ENCODE measurements around the gene RPS19. TPM values are rescaled to one million over a fixed set of nuclear protein-coding genes. Genes with fewer than 3 reads are reported as not detected.

RPS19 gene
- total RNA-seq, 1 experiment from 2014 or later, result 2,593 TPM

DNA sequence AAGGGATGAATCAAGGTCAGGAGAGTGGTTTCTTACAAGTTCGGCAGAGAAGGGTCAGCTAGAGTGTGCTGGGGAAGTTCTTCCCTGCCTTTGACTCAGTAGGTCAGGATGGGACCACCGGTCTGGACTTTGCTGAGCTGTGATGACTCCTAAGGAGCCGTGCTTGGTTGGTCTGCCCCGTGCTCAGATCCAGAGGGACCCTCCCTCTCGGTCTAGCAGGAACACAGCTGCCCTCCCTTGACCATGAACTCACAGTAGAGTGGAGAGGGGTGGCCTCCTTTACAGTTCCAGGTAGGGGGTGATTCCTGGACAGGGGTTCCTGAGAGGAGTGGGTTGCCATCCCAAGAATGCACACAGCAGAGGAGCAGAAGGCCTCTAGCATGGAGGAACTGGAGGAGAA, 4.3 kb downstream of the RPS19 start:
- no peaks in the 10 kb centered on the region for H3K27me3 ChIP-seq (ENCODE audit: insufficient read depth, low read depth)
- H3K27ac ChIP-seq, result peak overlapping the region; percentile 43
- H3F3A ChIP-seq (ENCODE audit: insufficient read depth, low read depth), result peaks cover 83% of the 10 kb centered on the region
- intact Hi-C loops (cut with micrococcal nuclease; ENCODE audit: unreplicated experiment), result no loop called here
- TF ChIP-seq, protein P1, sequence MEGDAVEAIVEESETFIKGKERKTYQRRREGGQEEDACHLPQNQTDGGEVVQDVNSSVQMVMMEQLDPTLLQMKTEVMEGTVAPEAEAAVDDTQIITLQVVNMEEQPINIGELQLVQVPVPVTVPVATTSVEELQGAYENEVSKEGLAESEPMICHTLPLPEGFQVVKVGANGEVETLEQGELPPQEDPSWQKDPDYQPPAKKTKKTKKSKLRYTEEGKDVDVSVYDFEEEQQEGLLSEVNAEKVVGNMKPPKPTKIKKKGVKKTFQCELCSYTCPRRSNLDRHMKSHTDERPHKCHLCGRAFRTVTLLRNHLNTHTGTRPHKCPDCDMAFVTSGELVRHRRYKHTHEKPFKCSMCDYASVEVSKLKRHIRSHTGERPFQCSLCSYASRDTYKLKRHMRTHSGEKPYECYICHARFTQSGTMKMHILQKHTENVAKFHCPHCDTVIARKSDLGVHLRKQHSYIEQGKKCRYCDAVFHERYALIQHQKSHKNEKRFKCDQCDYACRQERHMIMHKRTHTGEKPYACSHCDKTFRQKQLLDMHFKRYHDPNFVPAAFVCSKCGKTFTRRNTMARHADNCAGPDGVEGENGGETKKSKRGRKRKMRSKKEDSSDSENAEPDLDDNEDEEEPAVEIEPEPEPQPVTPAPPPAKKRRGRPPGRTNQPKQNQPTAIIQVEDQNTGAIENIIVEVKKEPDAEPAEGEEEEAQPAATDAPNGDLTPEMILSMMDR (conservative IDR thresholded peaks at IDR 0.05), result no peak
- no peak for TF ChIP-seq EZH2 (IDR thresholded peaks at IDR 0.05; ENCODE audit: low read depth)
- DNase-seq, result no peak
- peak overlapping the region; percentile 22; the same call in 1 of the 2 replicates for H3K4me2 ChIP-seq
- peaks cover 84% of the 10 kb centered on the region for H4K20me1 ChIP-seq (ENCODE audit: insufficient read depth)
- H3K9me2 ChIP-seq (ENCODE audit: insufficient read depth), result no peaks in the 10 kb centered on the region
- peaks cover 67% of the 10 kb centered on the region for H3K4me1 ChIP-seq (replicated peaks; ENCODE audit: insufficient read depth)
- H3K4me3 ChIP-seq, result no peak overlapping the region
- CTCF ChIA-PET, result interaction anchor here (0.7 kb wide), 1 partner anchor 19 kb away, joined by 7 read pairs; no protein-coding TSS in a partner anchor
- H2AFZ ChIP-seq, result no peak overlapping the region
- no peaks in the 10 kb centered on the region for H3K9me3 ChIP-seq (ENCODE audit: insufficient read depth, low read depth)
- BruUV-seq (replicated peaks), result no TSS peak
- peaks cover 75% of the 10 kb centered on the region for H3K36me3 ChIP-seq (ENCODE audit: low read depth)
- H3K79me2 ChIP-seq (ENCODE audit: low read depth), result peaks cover 85% of the 10 kb centered on the region
- POLR2A ChIA-PET (ENCODE audit: unreplicated experiment), result interaction anchor here (0.6 kb wide), 1 partner anchor 86 kb away, joined by 7 read pairs; no protein-coding TSS in a partner anchor

DNA sequence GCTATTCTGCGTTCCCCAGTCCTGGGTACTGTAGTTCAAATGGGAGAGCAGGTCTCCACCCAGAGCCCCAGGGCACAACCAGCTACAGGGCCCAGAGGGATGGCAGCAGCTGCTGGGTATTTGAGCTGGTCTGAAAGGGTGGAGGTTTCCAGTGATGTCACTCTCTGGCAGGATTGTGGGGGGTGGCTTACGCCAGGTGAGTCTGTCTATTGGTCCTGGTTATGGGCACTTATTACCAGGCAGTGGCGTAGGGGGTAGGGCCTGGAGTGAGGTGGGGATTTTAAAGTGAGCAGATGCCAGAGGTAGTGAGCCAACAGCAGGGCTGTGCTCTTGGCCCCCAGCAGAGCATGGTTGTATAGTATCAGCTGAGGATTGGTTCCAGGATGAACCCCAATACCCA, 6.2 kb downstream of the RPS19 start:
- Histone ChIP-seq H3F3A (ENCODE audit: insufficient read depth, low read depth) (peaks cover 100% of the 10 kb centered on the region), H3K4me3 (no peak overlapping the region), H3K36me3 (ENCODE audit: low read depth) (peaks cover 82% of the 10 kb centered on the region), H3K4me2 (peak overlapping the region; percentile 12; the same call in 1 of the 2 replicates), H2AFZ (no peak overlapping the region), H3K27ac (no peak overlapping the region), H3K27me3 (ENCODE audit: insufficient read depth, low read depth) (no peaks in the 10 kb centered on the region), H3K79me2 (ENCODE audit: low read depth) (peaks cover 73% of the 10 kb centered on the region), H3K9me3 (ENCODE audit: insufficient read depth, low read depth) (no peaks in the 10 kb centered on the region), H3K4me1 (replicated peaks; ENCODE audit: insufficient read depth) (peaks cover 65% of the 10 kb centered on the region), H4K20me1 (ENCODE audit: insufficient read depth) (peaks cover 99% of the 10 kb centered on the region), H3K9me2 (ENCODE audit: insufficient read depth) (no peaks in the 10 kb centered on the region)
- DNase-seq, result peak in 1 of 2 experiments; percentile 51
- intact Hi-C loops (cut with micrococcal nuclease; ENCODE audit: unreplicated experiment), result no loop called here
- CTCF ChIA-PET, result interaction anchor here (0.9 kb wide), 1 partner anchor 169 kb away, joined by 14 read pairs; no protein-coding TSS in a partner anchor
- no peak for TF ChIP-seq EZH2 (IDR thresholded peaks at IDR 0.05; ENCODE audit: low read depth)
- BruUV-seq (replicated peaks), result no TSS peak
- POLR2A ChIA-PET (ENCODE audit: unreplicated experiment), result no interaction called here

DNA sequence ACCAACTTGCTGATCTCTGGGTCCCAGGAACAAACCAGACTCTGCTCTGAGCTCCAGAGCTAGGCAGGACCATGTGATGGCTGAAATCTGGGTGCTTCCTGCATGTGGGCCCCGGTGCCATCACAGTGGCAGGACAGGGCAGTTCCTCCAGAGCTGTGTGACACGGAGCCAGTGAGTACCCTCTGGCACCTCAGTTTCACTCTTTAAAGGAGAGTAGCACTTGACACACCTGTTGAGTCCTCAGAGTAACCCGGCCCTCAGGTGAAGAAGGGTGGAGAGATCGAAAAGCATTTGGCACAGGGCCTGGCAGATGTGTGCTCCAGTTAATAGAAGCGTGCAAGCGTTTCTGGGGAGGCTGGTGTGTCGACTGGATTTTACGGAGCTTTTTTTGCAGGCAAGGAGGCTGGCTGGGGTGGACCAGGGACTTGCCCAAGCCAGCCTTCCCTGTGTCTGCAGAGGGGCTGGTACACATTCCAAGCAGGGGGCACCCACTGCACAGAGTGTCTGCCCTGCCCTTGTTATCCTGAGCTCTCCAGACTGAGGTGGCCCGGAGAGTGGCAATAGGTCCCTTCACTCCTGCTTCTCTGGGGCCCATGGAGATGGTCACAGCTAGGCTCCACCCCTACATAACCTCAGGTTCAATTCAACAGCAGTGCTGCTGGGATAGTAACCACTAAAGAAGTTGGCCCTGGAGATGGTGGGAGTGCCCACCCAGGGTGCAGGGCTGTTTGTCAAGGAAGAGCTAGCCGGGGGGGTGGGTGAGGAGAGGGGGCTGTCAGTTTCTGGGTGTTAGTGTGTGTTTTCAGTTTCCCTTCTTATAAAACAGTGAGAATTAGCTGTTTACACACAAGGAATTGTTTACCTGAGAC, 8.3 kb downstream of the RPS19 start:
- ChIA-PET POLR2A (ENCODE audit: unreplicated experiment) (interaction anchor here (0.7 kb wide), 1 partner anchor 20 kb away, joined by 8 read pairs; no protein-coding TSS in a partner anchor), CTCF (no interaction called here)
- DNase-seq, result no peak
- H3K79me2 ChIP-seq (ENCODE audit: low read depth), result peaks cover 53% of the 10 kb centered on the region
- H3K27ac ChIP-seq, result peak overlapping the region; percentile 36; the same call in 1 of the 2 replicates
- H3K4me1 ChIP-seq (replicated peaks; ENCODE audit: insufficient read depth), result peaks cover 44% of the 10 kb centered on the region
- H3K27me3 ChIP-seq (ENCODE audit: insufficient read depth, low read depth), result no peaks in the 10 kb centered on the region
- peaks cover 95% of the 10 kb centered on the region for H4K20me1 ChIP-seq (ENCODE audit: insufficient read depth)
- no TSS peak for BruUV-seq (replicated peaks)
- H3K9me3 ChIP-seq (ENCODE audit: insufficient read depth, low read depth), result no peaks in the 10 kb centered on the region
- H3K36me3 ChIP-seq (ENCODE audit: low read depth), result peaks cover 62% of the 10 kb centered on the region
- intact Hi-C loops (cut with micrococcal nuclease; ENCODE audit: unreplicated experiment), result no loop called here
- H3K4me2 ChIP-seq, result peak overlapping the region; percentile 24
- H3K9me2 ChIP-seq (ENCODE audit: insufficient read depth), result no peaks in the 10 kb centered on the region
- H2AFZ ChIP-seq, result no peak overlapping the region
- H3K4me3 ChIP-seq, result no peak overlapping the region
- peaks cover 98% of the 10 kb centered on the region for H3F3A ChIP-seq (ENCODE audit: insufficient read depth, low read depth)
- TF ChIP-seq, protein P1 (conservative IDR thresholded peaks at IDR 0.05), result no peak
- no peak for TF ChIP-seq EZH2 (IDR thresholded peaks at IDR 0.05; ENCODE audit: low read depth)

Data from PC-9 (cell line).